Activated CD8-positive, alpha-beta T cell treated with anti-CD3 and anti-CD28 coated beads for 36 hours (primary cell): Measurements from ENCODE around the gene TERB2. TPM values are rescaled to one million over a fixed set of nuclear protein-coding genes. Genes with fewer than 3 reads are reported as not detected.
A peak's percentile ranks its signal among the peaks of the same experiment; 100 is the strongest.
"Not testable (repeated sequence)": the region's sequence is repeated elsewhere in the genome, so short reads cannot be mapped to it uniquely, and the experiment has no call there.

Experiments used
- ATAC-seq: fragments of 200-7000 bp; cut with Tn5 transposase; one replicate; pipeline ENCODE4 v1.10.0; 2021; ENCODE audit warnings: mild to moderate bottlenecking, moderate library complexity
- CTCF ChIA-PET: fragments of 350-600 bp; sonication (Branson Sonifier 250); formaldehyde crosslinking; loops from one replicate; lab custom pipeline; 2021; ENCODE audit warnings: antibody characterized with exemption; lab: Charles Lee
- POLR2A ChIA-PET: fragments of 350-600 bp; sonication (Branson Sonifier 250); formaldehyde crosslinking; loops from one replicate; lab custom pipeline; 2021; ENCODE audit warnings: antibody characterized with exemption; lab: Charles Lee
- DNase-seq: peaks from one replicate; pipeline ENCODE4 v3.0.0-alpha.2; 2020
- H3K27ac Mint-ChIP-seq: one replicate; pipeline ENCODE4 v1.8.0; 2021; ENCODE audit warnings: mild to moderate bottlenecking, mixed read lengths
- H3K27me3 Mint-ChIP-seq: one replicate; pipeline ENCODE4 v1.8.0; 2021; ENCODE audit warnings: mixed read lengths
- H3K36me3 Mint-ChIP-seq: one replicate; pipeline ENCODE4 v1.8.0; 2021; ENCODE audit warnings: low read depth, mixed read lengths
- H3K4me1 Mint-ChIP-seq: one replicate; pipeline ENCODE4 v1.8.0; 2021; ENCODE audit warnings: low read depth, mixed read lengths
- H3K4me3 Mint-ChIP-seq: one replicate; pipeline ENCODE4 v1.8.0; 2021; ENCODE audit warnings: mild to moderate bottlenecking, moderate library complexity, mixed read lengths
- H3K9me3 Mint-ChIP-seq: one replicate; pipeline ENCODE4 v1.8.0; 2021; ENCODE audit warnings: mixed read lengths
- intact Hi-C: fragments of 100-400 bp; cut with micrococcal nuclease; formaldehyde crosslinking; loops from one replicate; pipeline ENCODE4 v1.10.0; 2022
- total RNA-seq, 2 experiments: library from RNA; stranded (reverse); gene quantifications; one replicate each; pipeline ENCODE4 v1.2.3, GENCODE V29; 2021
- TF ChIP-seq, protein P1 (sequence below): fragments of 200-600 bp; IDR thresholded peaks from one replicate; pipeline ENCODE4 v1.8.0; 2022; ENCODE audit warnings: antibody characterized with exemption, mild to moderate bottlenecking

Gene TERB2
- total RNA-seq, 2 experiments from 2014 or later = not detected

DNA sequence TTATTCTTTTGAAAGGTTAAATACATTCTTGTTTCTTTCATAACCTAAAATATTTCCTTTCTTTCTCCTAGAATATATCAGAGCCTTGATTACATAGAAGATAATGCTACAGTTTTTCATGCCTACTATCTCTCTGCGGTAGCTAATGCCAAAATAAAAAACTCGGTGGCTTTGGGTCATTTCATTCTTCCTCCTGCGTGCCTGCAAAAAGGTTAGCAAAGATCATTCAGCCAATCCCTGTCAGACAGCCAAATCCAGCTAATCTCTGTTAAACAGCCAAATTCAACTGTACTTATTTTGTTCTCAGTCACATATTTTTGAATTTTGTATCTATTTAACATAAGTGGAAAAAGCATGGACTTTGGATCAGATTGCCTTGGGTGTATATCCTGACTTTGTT, 1.8 kb downstream of the TERB2 start:
- intact Hi-C loops, H3K9me3 Mint-ChIP-seq, H3K4me1 Mint-ChIP-seq, ATAC-seq, DNase-seq, H3K36me3 Mint-ChIP-seq, H3K4me3 Mint-ChIP-seq, H3K27me3 Mint-ChIP-seq, H3K27ac Mint-ChIP-seq, POLR2A ChIA-PET: not testable (repeated sequence)
- CTCF ChIA-PET = interaction anchor here (1.2 kb wide), 1 partner anchor 10 kb away, joined by 3 read pairs; no protein-coding TSS in a partner anchor

DNA sequence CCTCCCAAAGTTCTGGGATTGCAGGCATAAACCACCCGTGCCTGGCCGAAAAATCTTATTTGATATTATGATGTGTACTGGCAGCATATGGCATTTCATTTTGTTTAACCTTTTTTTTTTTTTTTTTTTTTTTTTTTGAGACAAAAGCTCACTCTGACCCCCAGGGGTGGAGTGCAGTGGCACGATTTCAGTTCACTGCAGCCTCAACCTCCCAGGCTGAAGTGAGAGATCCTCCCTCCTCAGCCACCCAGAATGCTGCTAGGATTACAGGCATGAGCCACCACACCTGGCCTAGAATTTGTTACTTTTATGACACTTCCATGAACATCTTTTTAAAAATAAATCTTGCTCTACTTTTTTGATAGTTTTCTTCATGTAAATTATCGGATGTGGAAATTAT, 12.0 kb downstream of the TERB2 start:
- TF ChIP-seq, protein P1, sequence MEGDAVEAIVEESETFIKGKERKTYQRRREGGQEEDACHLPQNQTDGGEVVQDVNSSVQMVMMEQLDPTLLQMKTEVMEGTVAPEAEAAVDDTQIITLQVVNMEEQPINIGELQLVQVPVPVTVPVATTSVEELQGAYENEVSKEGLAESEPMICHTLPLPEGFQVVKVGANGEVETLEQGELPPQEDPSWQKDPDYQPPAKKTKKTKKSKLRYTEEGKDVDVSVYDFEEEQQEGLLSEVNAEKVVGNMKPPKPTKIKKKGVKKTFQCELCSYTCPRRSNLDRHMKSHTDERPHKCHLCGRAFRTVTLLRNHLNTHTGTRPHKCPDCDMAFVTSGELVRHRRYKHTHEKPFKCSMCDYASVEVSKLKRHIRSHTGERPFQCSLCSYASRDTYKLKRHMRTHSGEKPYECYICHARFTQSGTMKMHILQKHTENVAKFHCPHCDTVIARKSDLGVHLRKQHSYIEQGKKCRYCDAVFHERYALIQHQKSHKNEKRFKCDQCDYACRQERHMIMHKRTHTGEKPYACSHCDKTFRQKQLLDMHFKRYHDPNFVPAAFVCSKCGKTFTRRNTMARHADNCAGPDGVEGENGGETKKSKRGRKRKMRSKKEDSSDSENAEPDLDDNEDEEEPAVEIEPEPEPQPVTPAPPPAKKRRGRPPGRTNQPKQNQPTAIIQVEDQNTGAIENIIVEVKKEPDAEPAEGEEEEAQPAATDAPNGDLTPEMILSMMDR = no peak
- Mint-ChIP-seq H3K4me1 (no peaks in the 10 kb centered on the region), H3K36me3 (no peaks in the 10 kb centered on the region), H3K27ac (no peak overlapping the region), H3K9me3 (no peaks in the 10 kb centered on the region), H3K27me3 (no peaks in the 10 kb centered on the region), H3K4me3 (no peak overlapping the region)
- ChIA-PET CTCF (interaction anchor here (0.7 to 1.9 kb wide), 3 partner anchors 11 to 150 kb away, joined by 3 to 7 read pairs (median 5); no protein-coding TSS in a partner anchor), POLR2A (no interaction called here)
- ATAC-seq (no peak), DNase-seq (no peak)
- intact Hi-C loops = loop anchor here (5.0 kb wide), 1 partner anchor 69 kb away; no protein-coding TSS in a partner anchor

DNA sequence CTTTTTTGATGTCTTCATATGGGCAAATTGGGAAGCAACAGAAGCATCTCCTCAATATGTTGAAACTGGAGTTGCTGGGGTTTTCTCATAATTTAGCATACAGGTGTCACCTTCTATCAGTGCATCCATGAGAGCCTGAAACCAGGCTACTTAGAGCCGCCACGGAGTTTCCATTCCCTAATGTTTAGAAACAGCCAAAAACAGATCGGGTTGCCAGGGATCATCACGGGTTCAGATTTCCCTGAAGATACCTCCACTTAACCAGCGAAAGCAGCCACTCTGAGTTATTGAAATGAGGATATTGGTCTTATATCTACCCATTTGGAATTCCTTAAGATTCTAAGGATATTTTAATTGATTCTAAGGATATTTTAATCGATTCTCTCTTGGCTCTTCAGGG, 14.5 kb downstream of the TERB2 start:
- ATAC-seq (no peak), DNase-seq (no peak)
- Mint-ChIP-seq H3K36me3 (no peaks in the 10 kb centered on the region), H3K27me3 (no peaks in the 10 kb centered on the region), H3K4me3 (no peak overlapping the region), H3K4me1 (no peaks in the 10 kb centered on the region), H3K27ac (no peak overlapping the region), H3K9me3 (no peaks in the 10 kb centered on the region)
- TF ChIP-seq, protein P1 = no peak
- intact Hi-C loops = no loop called here
- POLR2A ChIA-PET = no interaction called here
- CTCF ChIA-PET = interaction anchor here (0.8 to 2.4 kb wide), 3 partner anchors 65 to 118 kb away, joined by 3 to 9 read pairs (median 4); no protein-coding TSS in a partner anchor

DNA sequence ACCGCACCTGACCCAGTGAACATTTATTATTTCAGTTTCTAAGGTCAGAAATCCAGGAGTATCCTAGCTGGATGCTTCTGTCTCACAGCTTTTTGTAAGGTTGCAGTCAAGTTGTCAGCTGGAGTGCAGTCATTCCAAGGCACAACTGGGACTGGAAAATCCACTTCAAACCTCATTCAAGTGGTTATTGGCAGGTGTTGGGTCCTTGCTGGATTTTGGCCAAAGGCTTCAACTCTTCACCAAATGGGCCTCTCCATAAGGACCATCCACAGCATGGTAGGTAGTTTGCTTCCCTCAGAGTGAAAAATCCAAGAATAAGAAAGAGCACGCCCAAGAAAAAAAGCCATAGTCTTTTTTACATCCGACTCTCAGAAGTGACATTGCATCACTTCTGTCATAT, 19.7 kb downstream of the TERB2 start:
- H3K4me1 Mint-ChIP-seq, intact Hi-C loops, CTCF ChIA-PET, ATAC-seq, H3K9me3 Mint-ChIP-seq, H3K27me3 Mint-ChIP-seq, H3K36me3 Mint-ChIP-seq, H3K27ac Mint-ChIP-seq, DNase-seq, POLR2A ChIA-PET, H3K4me3 Mint-ChIP-seq: not testable (repeated sequence)

DNA sequence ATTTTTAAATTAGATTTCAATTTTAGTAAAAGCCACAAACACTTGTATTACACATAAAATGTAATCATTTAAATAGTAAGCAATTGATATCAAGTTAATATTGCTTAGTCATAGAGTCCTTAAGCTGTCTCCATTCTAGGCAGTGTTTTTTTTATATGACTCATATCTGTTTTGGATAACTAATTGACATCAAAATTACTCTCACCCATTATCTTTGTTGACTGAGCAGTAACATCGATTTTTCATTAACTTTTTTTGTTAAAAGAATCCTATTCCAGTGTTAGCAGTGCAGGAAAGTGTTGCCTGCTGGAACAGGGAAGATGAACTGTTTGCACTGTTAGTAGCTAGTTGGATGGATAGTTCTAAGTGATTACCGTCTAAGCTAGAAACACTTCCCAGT, 21.3 kb downstream of the TERB2 start:
- H3K4me3 Mint-ChIP-seq, H3K27me3 Mint-ChIP-seq, ATAC-seq, DNase-seq, H3K27ac Mint-ChIP-seq, intact Hi-C loops, H3K9me3 Mint-ChIP-seq, H3K36me3 Mint-ChIP-seq, H3K4me1 Mint-ChIP-seq: not testable (repeated sequence)
- ChIA-PET POLR2A (interaction anchor here (1.0 kb wide), 1 partner anchor 12 kb away, joined by 3 read pairs; no protein-coding TSS in a partner anchor), CTCF (interaction anchor here (1.3 kb wide), 1 partner anchor 140 kb away, joined by 5 read pairs; no protein-coding TSS in a partner anchor)

DNA sequence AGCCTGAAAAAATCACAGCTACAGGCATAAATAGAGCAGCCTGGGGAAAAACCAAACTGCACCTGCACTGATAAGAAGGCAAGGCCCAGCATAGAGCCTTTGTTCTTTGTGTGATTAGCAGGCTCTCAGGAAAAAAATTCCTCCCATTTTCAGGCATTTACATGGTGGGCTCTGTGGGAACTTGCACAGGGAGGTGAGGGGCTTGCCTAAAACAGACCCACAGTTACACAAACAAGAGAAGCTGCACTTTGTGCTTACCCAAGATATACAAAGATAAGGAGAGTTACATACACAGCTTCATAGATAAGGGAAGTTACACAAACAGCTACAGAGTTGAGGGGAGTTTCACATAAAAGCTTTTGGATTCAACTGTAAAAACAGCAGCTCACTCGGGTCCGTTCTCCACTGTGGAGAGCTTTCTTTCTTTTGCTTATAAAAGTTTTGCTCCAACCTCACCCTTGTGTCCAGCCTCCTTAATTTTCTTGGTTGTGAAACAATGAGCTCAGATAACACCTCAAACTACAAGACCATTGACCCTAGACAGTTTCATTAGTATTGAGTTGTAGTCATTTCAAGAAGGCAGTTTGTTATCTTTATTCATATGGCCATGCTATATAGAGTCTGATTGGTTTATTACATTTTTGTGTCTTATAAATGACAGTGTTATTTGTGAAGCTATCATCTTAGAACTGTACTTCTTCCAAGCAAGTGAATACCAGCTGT, 23.3 kb downstream of the TERB2 start:
- H3K36me3 Mint-ChIP-seq, intact Hi-C loops, H3K4me3 Mint-ChIP-seq, H3K4me1 Mint-ChIP-seq, H3K27me3 Mint-ChIP-seq, DNase-seq, CTCF ChIA-PET, POLR2A ChIA-PET, H3K9me3 Mint-ChIP-seq, H3K27ac Mint-ChIP-seq, ATAC-seq: not testable (repeated sequence)

DNA sequence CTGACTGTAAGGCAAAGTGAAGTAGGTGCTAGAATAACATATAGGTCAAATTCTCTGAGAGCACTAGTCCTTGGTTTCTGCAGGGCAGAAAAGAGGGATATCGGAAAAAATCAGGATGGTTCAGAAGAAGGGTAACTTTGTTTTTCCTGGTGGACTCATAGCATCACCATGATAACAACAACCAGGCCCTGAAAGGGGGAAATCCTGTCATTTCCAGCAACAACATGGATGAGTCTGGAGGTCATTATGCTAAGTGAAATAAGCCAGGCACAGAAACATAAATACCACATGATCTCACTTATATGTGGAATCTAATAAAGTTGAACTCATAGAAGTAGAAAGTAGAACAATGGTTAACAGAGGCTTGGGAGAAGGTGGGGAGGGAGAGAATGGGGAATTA, 27.7 kb downstream of the TERB2 start:
- H3K4me3 Mint-ChIP-seq, CTCF ChIA-PET, intact Hi-C loops, H3K36me3 Mint-ChIP-seq, ATAC-seq, DNase-seq, H3K4me1 Mint-ChIP-seq, POLR2A ChIA-PET, H3K27me3 Mint-ChIP-seq, H3K9me3 Mint-ChIP-seq, H3K27ac Mint-ChIP-seq: not testable (repeated sequence)

DNA sequence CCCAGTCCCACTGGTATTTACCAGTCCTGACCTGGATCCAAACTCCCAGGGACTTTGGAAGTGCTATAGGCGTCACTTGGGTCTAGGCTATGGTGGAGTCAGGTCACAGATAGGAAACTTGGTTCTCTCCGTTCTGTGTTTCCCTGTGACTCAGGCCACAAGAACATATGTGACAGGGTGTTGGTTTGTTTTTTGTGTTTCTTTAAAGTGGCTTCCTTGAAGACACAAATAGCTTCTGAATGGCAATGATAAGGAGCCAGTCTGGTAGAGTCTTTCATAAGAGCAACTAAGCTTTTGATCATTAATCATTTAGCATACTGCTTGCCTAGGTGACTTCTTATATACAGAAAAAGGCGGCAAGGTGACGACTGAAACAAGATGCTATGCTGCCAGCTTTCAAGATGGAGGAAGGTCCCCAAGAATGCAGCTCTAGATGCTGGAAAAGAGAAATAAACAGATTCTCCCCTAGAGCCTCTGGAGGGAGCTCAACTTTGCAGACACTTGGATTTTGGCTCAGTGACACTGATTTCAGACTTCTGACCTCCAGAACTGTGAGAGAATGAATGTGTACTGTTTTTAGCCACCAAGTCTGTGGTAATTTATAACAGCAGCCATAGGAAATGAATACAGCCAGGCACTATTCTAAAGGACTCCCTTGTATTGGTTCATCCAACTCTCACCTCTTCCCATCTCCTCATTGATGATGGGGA, 30.0 kb downstream of the TERB2 start:
- CTCF ChIA-PET, H3K4me1 Mint-ChIP-seq, ATAC-seq, H3K9me3 Mint-ChIP-seq, POLR2A ChIA-PET, H3K4me3 Mint-ChIP-seq, H3K36me3 Mint-ChIP-seq, H3K27ac Mint-ChIP-seq, intact Hi-C loops, DNase-seq: not testable (repeated sequence)
- peaks cover 10% of the 10 kb centered on the region for H3K27me3 Mint-ChIP-seq

DNA sequence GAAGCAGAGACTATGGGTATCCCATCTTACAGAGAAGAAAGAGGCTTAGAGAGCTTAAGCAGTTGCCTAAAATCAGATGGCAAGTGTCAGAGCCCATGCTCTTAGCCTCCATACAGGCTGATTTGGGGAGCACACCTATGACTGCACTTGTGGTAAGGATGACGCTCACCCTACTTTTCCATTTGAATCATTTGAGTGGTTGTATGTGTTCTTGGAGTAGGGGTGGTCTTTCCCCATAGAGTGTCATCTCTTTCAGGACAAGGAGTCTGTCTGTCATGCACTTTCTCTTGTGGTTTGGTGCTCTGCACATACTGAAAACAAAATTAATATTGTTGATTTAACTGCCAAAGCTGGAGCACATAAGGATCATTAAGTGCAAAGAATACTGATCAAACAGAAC, 31.2 kb downstream of the TERB2 start:
- H3K9me3 Mint-ChIP-seq, H3K27ac Mint-ChIP-seq, POLR2A ChIA-PET, H3K36me3 Mint-ChIP-seq, intact Hi-C loops, H3K4me3 Mint-ChIP-seq, H3K4me1 Mint-ChIP-seq, CTCF ChIA-PET: not testable (repeated sequence)
- H3K27me3 Mint-ChIP-seq = peaks cover 18% of the 10 kb centered on the region
- peak; percentile 4 for DNase-seq
- peak; percentile 69 for ATAC-seq
